ENCODE data around the gene CLDN10.
"Not testable (repeated sequence)": the region's sequence is repeated elsewhere in the genome, so short reads cannot be mapped to it uniquely, and the experiment has no call there.

Gene CLDN10

DNA sequence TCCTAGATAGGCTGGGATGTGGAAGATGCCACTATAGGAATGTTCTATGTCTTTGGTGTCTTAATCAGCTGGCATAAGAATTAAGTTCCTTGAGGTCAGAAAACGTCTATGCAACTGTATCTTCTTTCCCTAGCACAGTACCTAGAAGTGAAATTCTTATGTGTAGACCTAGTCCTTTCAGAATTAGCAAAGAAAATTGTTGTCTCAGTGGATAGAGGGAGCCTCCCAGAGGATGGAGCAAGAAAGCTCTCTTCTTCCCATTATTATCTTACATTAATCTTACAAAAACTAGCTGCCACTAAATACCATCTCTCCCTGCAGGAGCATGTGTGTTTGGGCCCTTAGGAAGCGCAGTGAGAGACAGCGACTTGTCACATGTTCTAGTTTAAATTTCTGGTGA, 11.6 kb downstream of the CLDN10 start:
- TF ChIP-seq, protein P1, sequence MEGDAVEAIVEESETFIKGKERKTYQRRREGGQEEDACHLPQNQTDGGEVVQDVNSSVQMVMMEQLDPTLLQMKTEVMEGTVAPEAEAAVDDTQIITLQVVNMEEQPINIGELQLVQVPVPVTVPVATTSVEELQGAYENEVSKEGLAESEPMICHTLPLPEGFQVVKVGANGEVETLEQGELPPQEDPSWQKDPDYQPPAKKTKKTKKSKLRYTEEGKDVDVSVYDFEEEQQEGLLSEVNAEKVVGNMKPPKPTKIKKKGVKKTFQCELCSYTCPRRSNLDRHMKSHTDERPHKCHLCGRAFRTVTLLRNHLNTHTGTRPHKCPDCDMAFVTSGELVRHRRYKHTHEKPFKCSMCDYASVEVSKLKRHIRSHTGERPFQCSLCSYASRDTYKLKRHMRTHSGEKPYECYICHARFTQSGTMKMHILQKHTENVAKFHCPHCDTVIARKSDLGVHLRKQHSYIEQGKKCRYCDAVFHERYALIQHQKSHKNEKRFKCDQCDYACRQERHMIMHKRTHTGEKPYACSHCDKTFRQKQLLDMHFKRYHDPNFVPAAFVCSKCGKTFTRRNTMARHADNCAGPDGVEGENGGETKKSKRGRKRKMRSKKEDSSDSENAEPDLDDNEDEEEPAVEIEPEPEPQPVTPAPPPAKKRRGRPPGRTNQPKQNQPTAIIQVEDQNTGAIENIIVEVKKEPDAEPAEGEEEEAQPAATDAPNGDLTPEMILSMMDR (IDR thresholded peaks at IDR 0.05; ENCODE audit: insufficient read depth, low read depth, low read length, missing control alignments) = peak; percentile 24
- DNase-seq (ENCODE audit: low read depth) = no peak
- H3K4me3 ChIP-seq (ENCODE audit: low read length) = no peak overlapping the region

DNA sequence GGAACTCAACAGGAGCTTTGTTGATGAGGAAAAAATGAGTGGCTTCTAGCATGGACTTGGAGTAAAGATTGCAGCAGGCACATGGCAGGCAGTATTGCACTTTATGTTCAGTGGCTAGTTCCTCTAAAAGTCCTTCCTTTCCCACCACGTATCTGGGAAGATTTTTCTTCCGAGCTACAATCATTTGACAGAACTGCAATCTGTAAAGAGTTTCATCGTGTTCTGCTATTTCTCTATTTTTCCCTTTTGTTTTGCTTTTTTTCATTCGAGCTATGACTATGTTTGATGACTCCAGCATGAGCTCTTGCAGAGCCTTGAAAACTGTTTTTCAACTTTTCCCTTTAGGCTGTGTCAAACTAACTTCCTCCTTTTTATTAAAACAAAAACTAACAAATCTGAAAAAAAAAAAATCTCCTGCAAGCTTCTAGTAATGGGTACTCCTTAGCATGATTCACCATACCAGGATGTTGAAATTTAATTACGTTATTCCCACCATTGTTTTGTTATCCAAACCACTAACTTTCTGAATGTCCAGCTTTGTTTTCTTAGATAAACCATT, 12.3 kb downstream of the CLDN10 start:
- peak; percentile 79 for DNase-seq (ENCODE audit: low read depth)
- H3K4me3 ChIP-seq (ENCODE audit: low read length) = no peak overlapping the region
- TF ChIP-seq, protein P1 (IDR thresholded peaks at IDR 0.05; ENCODE audit: insufficient read depth, low read depth, low read length, missing control alignments) = no peak

DNA sequence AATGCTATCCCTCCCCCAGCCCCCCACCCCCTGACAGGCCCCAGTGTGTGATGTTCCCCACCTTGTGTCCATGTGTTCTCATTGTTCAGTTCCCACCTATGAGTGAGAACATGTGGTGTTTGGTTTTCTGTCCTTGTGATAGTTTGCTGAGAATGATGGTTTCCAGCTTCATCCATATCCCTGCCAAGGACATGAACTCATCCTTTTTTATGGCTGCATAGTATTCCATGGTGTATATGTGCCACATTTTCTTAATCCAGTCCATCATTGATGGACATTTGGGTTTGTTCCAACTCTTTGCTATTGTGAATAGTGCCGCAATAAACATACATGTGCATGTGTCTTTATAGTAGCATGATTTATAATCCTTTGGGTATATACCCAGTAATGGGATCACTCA, 13.2 kb downstream of the CLDN10 start:
- H3K4me3 ChIP-seq (ENCODE audit: low read length); DNase-seq (ENCODE audit: low read depth): not testable (repeated sequence)

DNA sequence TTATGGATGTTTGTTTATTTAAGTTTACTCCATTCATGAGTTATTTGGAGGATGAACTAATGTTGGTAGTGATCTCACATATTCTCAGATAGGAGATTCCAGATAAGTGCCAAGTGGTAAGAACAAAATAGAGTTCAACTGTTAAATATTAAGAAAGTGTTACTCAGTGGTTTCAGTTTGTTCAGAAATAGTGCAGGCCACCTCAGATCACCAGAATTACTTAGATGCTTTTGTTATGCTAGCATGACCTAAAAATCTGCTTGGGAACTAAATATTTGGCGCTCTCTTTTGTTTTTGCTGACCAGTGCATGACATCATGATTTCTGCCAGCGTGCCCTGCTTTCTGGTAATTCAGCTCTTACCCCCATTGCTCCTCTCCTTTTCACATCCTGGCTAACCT, 15.6 kb downstream of the CLDN10 start:
- DNase-seq (ENCODE audit: low read depth) = no peak
- H3K4me3 ChIP-seq (ENCODE audit: low read length) = no peak overlapping the region
- TF ChIP-seq, protein P1 (IDR thresholded peaks at IDR 0.05; ENCODE audit: insufficient read depth, low read depth, low read length, missing control alignments) = no peak

DNA sequence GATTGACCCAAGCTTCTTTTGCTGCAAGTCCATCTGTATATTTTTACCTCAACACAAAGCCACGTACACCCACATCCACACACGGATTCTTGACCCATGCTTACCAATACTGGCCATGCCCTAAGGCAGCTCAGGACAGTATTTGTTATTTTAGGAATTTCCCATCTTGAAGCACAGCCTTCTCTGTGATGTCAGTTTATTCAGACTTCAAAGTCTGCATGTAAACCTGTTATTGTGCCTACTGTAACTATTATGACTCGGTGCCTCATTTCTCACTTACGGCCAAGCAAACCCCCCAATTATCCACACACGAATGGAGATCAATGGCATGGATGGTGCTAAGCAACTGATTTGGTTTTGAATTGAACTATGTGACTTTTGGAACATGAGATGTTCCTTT, 17.5 kb downstream of the CLDN10 start:
- H3K4me3 ChIP-seq (ENCODE audit: low read length) = no peak overlapping the region
- DNase-seq (ENCODE audit: low read depth) = no peak
- TF ChIP-seq, protein P1 (IDR thresholded peaks at IDR 0.05; ENCODE audit: insufficient read depth, low read depth, low read length, missing control alignments) = no peak

DNA sequence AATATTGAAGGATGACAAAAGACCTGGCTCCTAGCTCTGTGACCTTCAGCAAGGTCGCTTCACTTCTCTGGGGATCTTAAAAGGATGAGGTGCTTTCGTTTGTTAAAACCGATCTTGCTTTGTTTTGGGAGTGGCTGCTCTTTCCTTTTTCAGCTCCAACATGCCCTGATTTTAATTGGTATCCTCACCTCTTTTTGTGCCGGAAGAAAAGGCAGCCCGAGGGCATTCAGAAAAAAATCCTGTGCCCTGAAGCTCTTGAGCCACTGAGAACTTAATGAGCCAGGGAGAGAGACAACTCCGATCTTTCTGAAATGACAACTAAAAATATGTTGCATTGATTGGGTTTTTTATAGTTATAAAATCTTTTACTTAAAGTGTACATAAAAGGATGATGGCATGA, 19.4 kb downstream of the CLDN10 start:
- no peak for DNase-seq (ENCODE audit: low read depth)
- TF ChIP-seq, protein P1 (IDR thresholded peaks at IDR 0.05; ENCODE audit: insufficient read depth, low read depth, low read length, missing control alignments) = no peak
- H3K4me3 ChIP-seq (ENCODE audit: low read length) = no peak overlapping the region

DNA sequence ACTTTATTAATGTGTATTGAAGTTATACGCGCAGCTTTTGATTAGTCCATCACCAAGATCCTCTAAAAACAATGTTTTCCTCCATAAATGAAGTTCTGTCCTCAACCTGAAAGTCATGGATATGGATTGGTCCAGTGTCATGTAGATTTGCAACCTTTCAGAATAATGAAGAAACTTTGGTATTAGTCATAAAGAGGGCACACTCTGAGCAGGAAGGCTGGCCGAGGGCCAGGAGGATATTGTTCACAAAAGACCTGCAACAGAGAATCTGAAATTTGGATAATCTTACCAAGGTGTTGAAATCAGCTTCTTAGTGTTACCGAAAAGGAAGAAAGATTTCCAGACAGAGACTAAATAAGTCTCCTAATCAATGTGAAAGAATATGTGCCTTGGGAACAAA, 20.7 kb downstream of the CLDN10 start:
- TF ChIP-seq, protein P1 (IDR thresholded peaks at IDR 0.05; ENCODE audit: insufficient read depth, low read depth, low read length, missing control alignments) = no peak

More for the DNA sequence above, 20.7 kb downstream of the CLDN10 start:
- DNase-seq (ENCODE audit: low read depth) = peak; percentile 89
- H3K4me3 ChIP-seq (ENCODE audit: low read length) = no peak overlapping the region

Data from epithelial cell of esophagus (primary cell).